NCI-H128 (cell line): ENCODE results near the gene SLX4IP.
"Not testable (repeated sequence)": the region's sequence is repeated elsewhere in the genome, so short reads cannot be mapped to it uniquely, and the experiment has no call there.

ENCODE experiments used
- DNase-seq: peaks from one replicate; lab custom pipeline; 2025; ENCODE audit not compliant: unreplicated experiment; lab: John Stamatoyannopoulos, UW

Gene SLX4IP

DNA sequence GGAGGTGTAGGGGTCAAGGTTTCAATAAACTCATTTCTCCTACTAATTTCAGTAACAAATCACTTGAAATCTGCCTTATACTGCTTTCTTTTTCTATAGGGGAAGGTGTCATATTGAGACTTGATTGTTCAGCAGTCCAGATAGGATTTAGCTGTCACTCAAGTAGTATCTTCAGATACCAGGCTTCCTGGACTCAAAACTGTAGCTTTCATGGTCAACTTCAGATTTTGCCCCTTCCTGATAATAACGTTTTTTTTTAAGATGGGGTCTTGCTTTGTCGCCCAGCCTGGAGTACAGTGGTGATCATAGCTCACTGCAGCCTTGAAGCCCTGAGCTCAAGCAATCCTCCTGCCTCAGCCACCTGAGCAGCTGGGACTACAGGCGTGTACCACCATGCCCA lies 160.9 kb downstream of the SLX4IP start:
- no peak for DNase-seq

- DNase-seq: no peak
These were observed 161.6 kb downstream of the SLX4IP start for GRCh38 chr20:10596710-10597121.

DNA sequence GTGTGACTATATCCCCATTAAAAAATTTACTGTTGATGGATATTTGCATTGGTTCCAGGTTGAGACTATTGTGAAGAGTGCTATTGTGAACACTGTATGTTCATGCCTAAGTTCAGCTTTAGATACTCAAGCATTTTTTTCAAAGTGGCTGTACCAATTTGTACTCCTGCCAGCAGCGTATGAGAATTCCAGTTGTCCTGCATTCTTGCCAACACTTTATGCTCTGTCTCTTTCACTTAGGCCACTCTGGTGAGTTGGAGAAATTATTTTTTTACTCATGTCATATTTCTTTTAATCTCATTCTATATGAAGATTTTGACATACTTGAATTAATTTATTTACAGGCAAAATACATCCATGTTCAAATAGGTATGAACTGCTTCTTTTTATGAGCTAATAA lies 162.5 kb downstream of the SLX4IP start:
- DNase-seq: no peak

GRCh38 chr20:10602221-10602871 lies 167.2 kb downstream of the SLX4IP start:
- DNase-seq: no peak

DNA sequence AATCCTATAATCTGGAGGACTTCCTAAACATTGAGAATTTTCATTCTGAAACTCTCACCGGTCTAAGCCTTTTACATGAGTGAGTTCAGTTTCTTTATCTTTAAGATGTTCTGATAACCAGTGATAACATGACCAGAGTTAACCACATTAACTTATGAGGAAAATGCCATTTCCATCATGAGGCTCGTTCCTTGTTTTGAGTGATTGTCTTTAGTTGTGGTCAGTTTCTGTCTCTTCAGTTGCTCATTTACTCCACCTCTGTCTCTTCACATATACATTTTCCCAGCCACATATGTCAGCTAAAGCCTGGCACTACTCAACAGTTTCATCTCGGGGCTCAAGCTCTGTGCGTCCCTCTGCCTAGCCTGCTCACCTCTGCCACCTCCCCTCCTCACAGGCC lies 168.3 kb downstream of the SLX4IP start:
- DNase-seq: no peak

DNA sequence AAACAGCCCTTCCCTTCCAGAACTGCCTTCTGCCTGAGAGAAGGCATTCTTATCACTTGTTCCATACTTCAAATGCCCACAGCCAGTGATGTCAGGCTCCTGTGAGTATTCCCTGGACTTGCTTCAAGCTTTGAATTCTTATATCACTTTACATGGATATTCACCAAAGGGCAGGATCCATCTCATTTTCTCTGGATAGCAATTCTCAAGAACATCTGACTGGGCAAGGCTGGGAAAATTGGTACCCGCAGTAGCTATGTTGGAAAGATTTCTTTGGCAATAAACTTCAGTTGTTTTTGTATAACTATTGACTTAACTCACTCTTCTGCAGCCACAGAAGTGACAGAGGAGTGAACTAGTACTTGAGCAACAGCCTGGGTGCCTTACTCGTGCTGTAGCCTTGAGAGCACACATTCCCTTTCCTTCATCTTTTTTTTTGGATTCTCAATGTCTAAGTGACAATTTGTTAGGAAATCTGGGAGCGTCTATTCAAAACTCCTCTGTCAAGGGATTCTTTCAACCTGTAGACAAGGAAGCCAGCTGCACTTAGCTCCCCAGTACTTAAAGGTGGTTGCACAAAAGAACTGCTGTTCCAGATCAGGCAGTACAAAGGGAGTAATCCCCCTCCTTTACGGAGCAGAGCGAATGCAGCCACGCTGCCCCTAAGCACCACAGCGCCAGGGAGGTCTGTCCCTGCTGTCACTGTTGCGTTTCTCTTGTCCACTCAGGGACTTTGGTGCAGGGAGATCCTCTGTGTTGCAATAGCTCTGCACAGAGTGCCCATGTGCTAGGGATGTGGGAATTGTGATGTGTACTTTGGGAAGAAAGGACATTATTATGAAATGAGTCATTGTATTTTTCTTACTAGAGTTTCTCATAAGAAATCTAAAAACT lies 169.1 kb downstream of the SLX4IP start:
- DNase-seq: no peak

GRCh38 chr20:10604865-10605440 lies 169.8 kb downstream of the SLX4IP start:
- no peak for DNase-seq

DNA sequence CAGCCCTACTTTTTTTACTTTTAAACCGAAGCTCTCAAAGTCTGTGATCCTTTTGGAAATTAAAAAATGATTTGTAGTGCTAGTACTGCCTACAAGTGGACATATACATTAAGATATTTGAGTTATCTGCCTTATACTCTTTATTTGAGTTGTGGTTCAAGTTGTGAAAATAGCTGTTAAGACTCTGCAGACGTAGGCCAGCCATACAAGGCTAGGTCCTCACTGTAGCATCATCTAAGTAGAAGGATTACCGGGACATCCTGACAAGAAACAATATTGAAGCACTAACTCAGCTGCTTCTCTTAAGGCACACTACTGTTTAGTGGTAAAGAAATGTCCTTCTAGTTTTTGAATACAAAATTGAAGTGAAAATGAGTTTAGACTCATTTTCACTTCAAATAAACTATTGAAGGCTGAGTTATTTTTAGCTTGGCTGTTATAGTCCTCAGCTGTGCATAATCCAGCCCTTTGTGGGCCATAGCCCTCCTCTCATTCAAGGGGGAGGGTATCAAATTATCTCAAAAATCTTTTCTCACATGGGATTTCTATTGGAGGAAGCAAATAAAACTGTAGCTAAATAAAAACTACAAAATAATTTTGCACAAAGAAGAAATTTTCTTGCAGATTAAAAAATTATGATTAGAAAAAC lies 170.6 kb downstream of the SLX4IP start:
- no peak for DNase-seq

DNA sequence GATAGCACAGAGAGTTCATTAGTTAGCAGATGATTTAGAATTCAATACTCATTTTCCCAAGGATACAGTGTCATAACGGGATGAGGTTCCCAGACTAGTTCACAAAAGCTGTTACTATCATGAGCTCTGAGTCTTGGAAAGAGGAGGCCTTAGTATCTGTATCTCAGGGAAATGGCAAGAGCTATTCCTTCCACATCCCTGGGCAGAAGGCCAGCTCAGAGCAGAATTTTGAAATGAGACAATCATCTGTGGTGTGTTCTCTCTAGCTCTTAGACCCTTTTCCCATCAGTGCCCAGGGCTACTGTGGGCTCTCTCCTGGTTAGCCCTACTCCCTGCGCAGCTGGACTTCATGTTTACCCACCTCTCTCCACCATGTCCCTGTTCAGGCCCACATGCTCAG lies 174.2 kb downstream of the SLX4IP start:
- DNase-seq: no peak

GRCh38 chr20:10609770-10610169 lies 174.7 kb downstream of the SLX4IP start:
- no peak for DNase-seq

DNA sequence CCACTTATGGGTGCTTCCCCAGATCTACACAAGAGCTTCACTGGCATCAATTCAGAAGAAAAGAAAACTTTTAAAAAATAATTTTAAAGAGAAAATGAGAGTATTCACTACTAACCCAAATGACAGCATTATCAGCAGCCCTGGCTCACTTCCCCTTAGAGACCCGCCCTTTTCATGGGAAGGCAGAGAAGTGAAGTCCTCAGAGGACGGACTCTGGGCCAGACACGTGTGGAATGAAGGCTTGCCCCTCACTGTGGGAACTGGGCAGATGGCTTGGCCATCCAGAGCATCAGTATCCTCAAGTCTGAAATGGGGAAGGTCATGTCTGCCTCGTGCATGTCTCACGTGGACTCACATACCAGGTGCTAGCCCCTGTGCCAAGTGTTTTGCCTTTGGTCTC lies 175.1 kb downstream of the SLX4IP start:
- no peak for DNase-seq

DNA sequence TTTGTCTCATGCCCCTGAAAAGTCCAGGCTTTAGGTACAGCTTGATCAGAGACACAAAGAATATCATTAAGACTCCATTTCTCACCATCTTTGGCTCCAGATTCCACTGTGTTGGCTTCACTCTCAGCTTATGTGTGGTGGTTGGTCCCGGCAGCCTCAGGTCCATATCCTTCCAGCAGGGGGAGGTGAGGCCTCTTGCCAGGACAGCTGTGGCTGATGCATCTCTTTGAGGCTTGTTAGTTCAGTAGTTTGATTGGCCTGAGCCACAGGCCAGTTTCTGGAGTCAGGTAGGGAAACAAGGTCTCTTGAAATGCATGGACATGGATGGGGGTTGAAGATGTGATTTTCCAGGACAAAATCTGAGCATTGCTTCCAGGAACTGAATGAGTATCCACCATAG lies 176.3 kb downstream of the SLX4IP start:
- DNase-seq: no peak

- not testable (repeated sequence) for DNase-seq
These were observed 178.3 kb downstream of the SLX4IP start for GRCh38 chr20:10613426-10613825.

DNA sequence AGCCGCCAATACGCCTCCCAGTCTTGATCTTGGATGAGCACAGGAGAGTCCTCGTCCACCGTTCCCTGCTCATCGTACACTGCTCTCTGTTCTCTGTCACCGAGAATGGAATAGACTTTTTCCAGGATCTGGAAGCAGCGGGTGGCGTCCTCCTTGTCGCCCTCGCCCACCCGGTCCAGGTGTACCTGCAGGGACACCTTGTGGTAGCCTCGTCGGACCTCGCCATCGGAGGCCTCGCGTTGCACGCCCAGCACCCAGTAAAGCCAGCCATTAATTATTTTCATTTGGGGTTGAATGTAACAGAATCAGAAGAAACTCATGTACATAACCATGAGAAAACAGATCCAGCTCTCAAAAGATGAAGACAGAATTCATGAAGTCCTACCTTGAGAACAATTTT lies 178.8 kb downstream of the SLX4IP start:
- DNase-seq: no peak

- no peak for DNase-seq
These were observed 181.1 kb downstream of the SLX4IP start for GRCh38 chr20:10616212-10616611.

GRCh38 chr20:10617549-10618133 lies 182.5 kb downstream of the SLX4IP start:
- DNase-seq: not testable (repeated sequence)

GRCh38 chr20:10618611-10619245 lies 183.6 kb downstream of the SLX4IP start:
- no peak for DNase-seq

DNA sequence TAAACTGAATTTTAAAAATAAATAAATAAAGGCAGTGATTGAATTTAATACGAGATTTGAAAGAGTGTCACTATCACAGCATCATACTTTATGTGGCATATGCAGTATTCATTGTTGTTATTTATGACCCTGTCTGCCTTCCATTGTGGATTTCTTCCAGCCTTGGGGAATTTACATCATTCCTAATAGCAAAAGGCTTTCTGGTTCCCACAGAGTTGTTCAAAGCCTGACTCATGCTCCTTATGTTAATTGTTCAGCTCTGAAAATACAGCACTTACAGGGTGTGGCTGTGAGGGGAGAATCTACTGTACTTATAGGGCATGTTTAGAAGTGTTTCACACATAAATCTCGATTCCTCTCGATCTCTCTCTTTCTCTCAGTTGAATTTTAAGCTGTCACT lies 184.3 kb downstream of the SLX4IP start:
- DNase-seq: no peak

DNA sequence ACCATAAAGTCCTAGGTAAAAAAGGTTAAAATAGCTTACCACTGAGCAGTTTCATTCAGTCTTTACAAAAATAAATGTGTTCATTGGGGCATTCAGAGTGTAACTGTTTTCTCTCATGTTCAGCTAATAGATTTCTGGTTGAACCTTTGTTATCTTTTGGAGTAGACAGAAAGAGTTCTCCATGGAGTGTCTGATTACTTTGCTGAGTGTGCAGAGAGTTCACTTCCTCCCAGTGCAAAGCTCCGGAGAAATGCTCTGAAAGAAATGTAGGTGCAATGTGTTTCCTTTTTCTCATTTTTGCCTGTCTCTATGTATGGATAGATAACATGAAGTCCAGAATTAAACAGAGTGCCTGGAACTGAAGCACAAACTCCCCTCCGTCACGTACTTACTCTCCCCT lies 186.0 kb downstream of the SLX4IP start:
- DNase-seq: no peak

- no peak for DNase-seq
These were observed 187.7 kb downstream of the SLX4IP start for GRCh38 chr20:10622657-10623418.
